ENCODE measurements around the gene KCTD18.

The KCTD18 gene

GRCh38 chr2:200453142-200453852 is 56.6 kb downstream of the KCTD18 start:
- H3K4me1 Mint-ChIP-seq, result peaks cover 24% of the 10 kb centered on the region
- DNase-seq, result no peak
- H3K36me3 Mint-ChIP-seq (ENCODE audit: low read depth), result peaks cover 22% of the 10 kb centered on the region

GRCh38 chr2:200452377-200452776 is 57.5 kb downstream of the KCTD18 start:
- no peak overlapping the region for H3K4me3 Mint-ChIP-seq
- H3K27ac Mint-ChIP-seq, result no peak overlapping the region
- no peak for DNase-seq
- H3K27me3 Mint-ChIP-seq (ENCODE audit: low read depth, poor library complexity), result peaks cover 6% of the 10 kb centered on the region
- H3K9me3 Mint-ChIP-seq, result no peaks in the 10 kb centered on the region
- H3K4me1 Mint-ChIP-seq, result peaks cover 24% of the 10 kb centered on the region
- H3K36me3 Mint-ChIP-seq (ENCODE audit: low read depth), result peaks cover 22% of the 10 kb centered on the region
- no peak for TF ChIP-seq CTCF (IDR thresholded peaks at IDR 0.05)

More at GRCh38 chr2:200453142-200453852, 56.6 kb downstream of the KCTD18 start:
- H3K27me3 Mint-ChIP-seq (ENCODE audit: low read depth, poor library complexity), result peaks cover 6% of the 10 kb centered on the region
- no peak overlapping the region for H3K4me3 Mint-ChIP-seq
- H3K27ac Mint-ChIP-seq, result no peak overlapping the region
- TF ChIP-seq CTCF (IDR thresholded peaks at IDR 0.05), result no peak
- H3K9me3 Mint-ChIP-seq, result no peaks in the 10 kb centered on the region

GRCh38 chr2:200451511-200451910 is 58.4 kb downstream of the KCTD18 start:
- H3K4me3 Mint-ChIP-seq, result no peak overlapping the region

GRCh38 chr2:200450288-200450687 is 59.6 kb downstream of the KCTD18 start:
- Mint-ChIP-seq H3K4me1 (peaks cover 5% of the 10 kb centered on the region), H3K36me3 (ENCODE audit: low read depth) (peaks cover 20% of the 10 kb centered on the region), H3K27me3 (ENCODE audit: low read depth, poor library complexity) (peaks cover 6% of the 10 kb centered on the region), H3K4me3 (no peak overlapping the region), H3K27ac (no peak overlapping the region), H3K9me3 (no peaks in the 10 kb centered on the region)
- no peak for DNase-seq
- TF ChIP-seq CTCF (IDR thresholded peaks at IDR 0.05), result no peak

More at GRCh38 chr2:200451511-200451910, 58.4 kb downstream of the KCTD18 start:
- no peak for DNase-seq
- TF ChIP-seq CTCF (IDR thresholded peaks at IDR 0.05), result no peak
- Mint-ChIP-seq H3K4me1 (peaks cover 17% of the 10 kb centered on the region), H3K27me3 (ENCODE audit: low read depth, poor library complexity) (peaks cover 6% of the 10 kb centered on the region), H3K27ac (no peak overlapping the region), H3K9me3 (no peaks in the 10 kb centered on the region), H3K36me3 (ENCODE audit: low read depth) (peaks cover 16% of the 10 kb centered on the region)

- TF ChIP-seq CTCF (IDR thresholded peaks at IDR 0.05), result no peak
- no peaks in the 10 kb centered on the region for H3K4me1 Mint-ChIP-seq
- H3K9me3 Mint-ChIP-seq, result no peaks in the 10 kb centered on the region
- H3K27ac Mint-ChIP-seq, result no peak overlapping the region
- DNase-seq, result no peak
- peaks cover 6% of the 10 kb centered on the region for H3K27me3 Mint-ChIP-seq (ENCODE audit: low read depth, poor library complexity)
- H3K36me3 Mint-ChIP-seq (ENCODE audit: low read depth), result peaks cover 20% of the 10 kb centered on the region
- H3K4me3 Mint-ChIP-seq, result no peak overlapping the region
These were observed 60.7 kb downstream of the KCTD18 start for GRCh38 chr2:200449149-200449548.

GRCh38 chr2:200448455-200448854 is 61.4 kb downstream of the KCTD18 start:
- Mint-ChIP-seq H3K27ac (no peak overlapping the region), H3K36me3 (ENCODE audit: low read depth) (peaks cover 20% of the 10 kb centered on the region), H3K4me1 (no peaks in the 10 kb centered on the region), H3K9me3 (no peaks in the 10 kb centered on the region), H3K27me3 (ENCODE audit: low read depth, poor library complexity) (peaks cover 6% of the 10 kb centered on the region), H3K4me3 (no peak overlapping the region)
- no peak for DNase-seq
- no peak for TF ChIP-seq CTCF (IDR thresholded peaks at IDR 0.05)

Data from nephron progenitor cell (in vitro differentiated cells).